Activated gamma-delta T cell treated with Interleukin-2 at 50 U/mL for 16 hours (primary cell): ENCODE data around the gene EEF1A1.

ENCODE experiments used
- DNase-seq: peaks from one replicate; pipeline ENCODE4 v3.0.0-alpha.2; 2020

Gene EEF1A1

GRCh38 chr6:73503027-73503772 lies 17.6 kb downstream of the EEF1A1 start:
- DNase-seq = no peak

- no peak for DNase-seq
Observed at GRCh38 chr6:73497915-73498314, 22.9 kb downstream of the EEF1A1 start.

DNA sequence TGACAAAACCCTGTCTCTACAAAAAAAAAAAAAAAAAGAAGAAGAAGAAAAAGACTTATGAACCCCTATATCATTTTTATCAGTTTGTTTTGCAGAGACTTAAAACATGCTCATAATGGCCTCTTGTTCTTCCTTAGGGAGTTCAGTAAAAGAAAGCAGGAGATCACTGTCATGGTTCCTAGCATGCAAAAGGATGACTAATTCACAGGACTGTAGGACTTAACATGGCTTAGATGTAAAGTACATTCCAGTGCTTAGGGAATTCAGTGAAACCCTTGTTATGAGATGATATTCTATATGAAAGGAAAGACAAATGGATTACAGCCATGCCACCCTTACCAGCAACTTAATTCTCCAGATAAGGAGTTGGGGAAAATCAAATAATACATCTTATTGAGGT lies 29.5 kb downstream of the EEF1A1 start:
- no peak for DNase-seq

DNA sequence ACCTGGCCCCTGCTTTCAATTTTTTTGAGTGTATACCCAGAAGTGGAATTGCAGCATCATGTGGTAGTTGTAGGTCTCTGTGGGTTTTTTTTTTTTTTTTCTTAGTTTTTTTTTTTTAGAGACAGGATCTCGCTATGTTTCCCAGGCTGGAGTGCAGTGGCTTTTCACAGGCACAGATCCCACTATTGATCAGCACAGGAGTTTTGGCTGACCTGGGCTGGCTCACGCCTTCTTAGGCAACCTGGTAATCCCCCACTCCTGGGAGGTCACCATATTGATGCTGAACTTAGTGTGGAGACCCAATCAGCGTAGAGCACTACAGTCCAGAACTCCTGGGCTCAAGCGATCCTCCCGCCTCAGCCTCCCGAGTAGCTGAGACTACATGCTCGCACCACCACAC lies 33.4 kb downstream of the EEF1A1 start:
- DNase-seq = no peak

GRCh38 chr6:73484438-73484837 lies 36.4 kb downstream of the EEF1A1 start:
- no peak for DNase-seq

DNA sequence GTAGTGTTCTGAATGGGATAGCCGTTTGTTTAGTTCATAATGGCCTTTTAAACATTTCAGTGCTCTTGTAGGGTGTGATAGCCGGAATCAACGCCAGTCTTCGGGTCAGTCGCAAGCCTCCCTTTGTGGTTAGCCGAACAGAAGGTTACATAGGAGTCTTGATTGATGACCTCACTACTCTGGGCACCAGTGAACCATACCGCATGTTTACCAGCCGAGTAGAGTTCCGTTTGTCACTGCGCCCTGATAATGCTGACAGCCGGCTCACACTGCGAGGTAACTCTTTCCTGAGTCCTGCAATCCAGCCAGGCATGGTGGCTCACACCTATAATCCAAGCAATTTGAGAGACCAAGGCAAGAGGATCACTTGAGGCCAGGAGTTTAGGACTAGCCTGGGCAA lies 38.9 kb downstream of the EEF1A1 start:
- DNase-seq = no peak

- DNase-seq = no peak
Observed at GRCh38 chr6:73477407-73477806, 43.4 kb downstream of the EEF1A1 start.

DNA sequence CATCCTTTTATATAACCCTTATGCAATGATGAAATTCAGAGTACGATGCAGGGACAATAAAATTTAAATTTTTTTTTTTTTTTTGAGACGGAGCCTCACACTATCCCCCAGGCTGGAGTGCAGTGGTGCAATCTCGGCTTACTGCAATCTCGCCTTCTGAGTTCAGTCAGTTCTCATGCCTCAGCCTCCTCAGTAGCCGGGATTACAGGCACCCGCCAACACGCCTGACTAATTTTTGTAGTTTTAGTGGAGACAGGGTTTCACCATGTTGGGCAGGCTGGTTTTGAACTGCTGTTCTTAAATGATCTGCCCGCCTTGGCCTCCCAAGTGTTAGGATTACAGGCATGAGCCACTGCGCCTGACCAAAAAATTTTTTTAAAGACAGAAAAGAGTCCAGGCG lies 44.1 kb downstream of the EEF1A1 start:
- DNase-seq = no peak

DNA sequence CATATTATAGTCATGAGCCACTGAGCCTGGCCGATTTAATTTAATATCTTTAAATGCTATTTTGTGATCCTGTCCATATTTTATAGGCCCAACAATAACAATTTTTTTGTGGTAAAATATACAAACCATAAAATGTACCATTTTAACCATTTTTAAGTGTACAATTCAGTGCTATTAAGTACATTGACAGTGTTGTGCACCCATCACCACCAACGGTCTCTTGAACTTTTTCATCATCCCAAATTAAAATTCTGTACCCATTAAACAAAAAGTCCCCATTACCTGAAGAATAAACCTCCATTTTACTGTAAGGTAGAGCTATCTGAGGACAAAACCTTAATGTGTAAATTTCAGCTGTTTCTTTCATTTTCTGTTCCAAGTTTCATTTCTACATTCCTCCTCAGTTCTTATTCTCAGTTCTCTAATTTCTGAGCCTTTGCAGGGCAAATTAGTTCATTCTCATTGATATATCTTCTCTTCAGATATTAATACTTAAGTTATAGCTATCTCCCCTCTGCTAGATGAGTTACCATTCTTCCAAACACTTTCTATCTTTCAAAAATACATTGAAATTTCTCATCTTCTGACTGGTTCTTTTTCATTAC lies 49.0 kb downstream of the EEF1A1 start:
- no peak for DNase-seq
